Vagina (tissue), 2 donors: Measurements from ENCODE around the gene CKAP2L. TPM values are rescaled to one million over a fixed set of nuclear protein-coding genes. Genes with fewer than 3 reads are reported as not detected.

ENCODE experiments used
- DNase-seq, 2 donors: peaks; one replicate each; pipeline ENCODE4 v3.0.0-alpha.2; 2017; ENCODE audit errors: extremely low spot score in 2 of 2
- H3K27ac ChIP-seq: fragments of 200-600 bp; sonication (generic); one replicate; pipeline ENCODE4 v1.5.1; 2019
- H3K27me3 ChIP-seq: fragments of 200-600 bp; sonication (generic); one replicate; pipeline ENCODE4 v1.5.1; 2019
- H3K36me3 ChIP-seq, 2 donors: fragments of 200-600 bp; sonication (generic); one replicate each; pipeline ENCODE4 v1.5.1; 2017 to 2019
- H3K4me1 ChIP-seq: fragments of 200-600 bp; sonication (generic); one replicate; pipeline ENCODE4 v1.5.1; 2019
- H3K4me3 ChIP-seq, 2 donors: fragments of 200-600 bp; sonication (generic); 1 replicate in 1 of 2; 2 replicates in 1 of 2; pipeline ENCODE4 v1.5.1; 2016 to 2019
- H3K9me3 ChIP-seq: fragments of 200-600 bp; sonication (generic); one replicate; pipeline ENCODE4 v1.5.1; 2019
- CTCF ChIP-seq, 3 experiments: fragments of 450-650 bp in 2 of 3; fragments of 200-600 bp in 1 of 3; sonication (generic) in 1 of 3; IDR thresholded peaks; one replicate each; pipeline ENCODE4 v1.5.1; 2017 to 2019; ENCODE audit warnings: antibody characterized with exemption in 3 of 3, mild to moderate bottlenecking in 2 of 3, moderate library complexity in 2 of 3
- POLR2A ChIP-seq, 2 donors: fragments of 450-650 bp; IDR thresholded peaks; one replicate each; pipeline ENCODE4 v1.6.1; 2017; ENCODE audit warnings: antibody characterized with exemption in 2 of 2, mild to moderate bottlenecking in 2 of 2, moderate library complexity in 2 of 2
- POLR2AphosphoS5 ChIP-seq, 2 donors: sonication (generic); formaldehyde crosslinking; IDR thresholded peaks; one replicate each; pipeline ENCODE4 v1.9.0; 2017; ENCODE audit warnings: antibody characterized with exemption in 2 of 2, mild to moderate bottlenecking in 2 of 2, low read depth in 1 of 2; ENCODE audit not compliant: insufficient read depth in 1 of 2
- intact Hi-C: fragments of 100-400 bp; cut with DNase I; formaldehyde crosslinking; loops from one replicate; pipeline ENCODE4 v1.15.1; 2023
- total RNA-seq: library from RNA; depleted of rRNA; stranded (reverse); fragments of >200 nt; gene quantifications from one replicate; pipeline ENCODE4 v1.2.3, GENCODE V29; 2016

Gene CKAP2L
- total RNA-seq, 1 donor from 2014 or later, result 1.2 TPM

- no peaks in the 10 kb centered on the region for H3K27me3 ChIP-seq
- no peaks in the 10 kb centered on the region for H3K36me3 ChIP-seq
- TF ChIP-seq POLR2AphosphoS5 (IDR thresholded peaks at IDR 0.05; ENCODE audit: insufficient read depth in 1 of 2, low read depth in 1 of 2) (no peak), CTCF (IDR thresholded peaks at IDR 0.05) (no peak), POLR2A (IDR thresholded peaks at IDR 0.05) (no peak)
- H3K9me3 ChIP-seq, result no peaks in the 10 kb centered on the region
- DNase-seq, result no peak
- H3K4me1 ChIP-seq, result peaks cover 13% of the 10 kb centered on the region
- H3K27ac ChIP-seq, result no peak overlapping the region
- no peak overlapping the region for H3K4me3 ChIP-seq
- intact Hi-C loops, result no loop called here
Measured at GRCh38 chr2:112791693-112792230, 27.4 kb upstream of the CKAP2L start.

- TF ChIP-seq POLR2AphosphoS5 (IDR thresholded peaks at IDR 0.05; ENCODE audit: insufficient read depth in 1 of 2, low read depth in 1 of 2), result no peak
- TF ChIP-seq CTCF (IDR thresholded peaks at IDR 0.05), result no peak
- no peak for TF ChIP-seq POLR2A (IDR thresholded peaks at IDR 0.05)
Measured at GRCh38 chr2:112791019-112791418, 26.6 kb upstream of the CKAP2L start.

GRCh38 chr2:112790305-112790704 lies 25.9 kb upstream of the CKAP2L start:
- intact Hi-C loops, result no loop called here
- DNase-seq, result no peak
- H3K27ac ChIP-seq, result no peak overlapping the region
- H3K27me3 ChIP-seq, result no peaks in the 10 kb centered on the region
- no peak for TF ChIP-seq POLR2AphosphoS5 (IDR thresholded peaks at IDR 0.05; ENCODE audit: insufficient read depth in 1 of 2, low read depth in 1 of 2)
- TF ChIP-seq POLR2A (IDR thresholded peaks at IDR 0.05), result no peak
- no peak for TF ChIP-seq CTCF (IDR thresholded peaks at IDR 0.05)
- H3K4me3 ChIP-seq, result no peak overlapping the region
- peaks cover 10% of the 10 kb centered on the region for H3K4me1 ChIP-seq
- H3K36me3 ChIP-seq, result no peaks in the 10 kb centered on the region
- H3K9me3 ChIP-seq, result no peaks in the 10 kb centered on the region

More at GRCh38 chr2:112791019-112791418, 26.6 kb upstream of the CKAP2L start:
- Histone ChIP-seq H3K4me3 (no peak overlapping the region), H3K27me3 (no peaks in the 10 kb centered on the region), H3K36me3 (no peaks in the 10 kb centered on the region), H3K27ac (no peak overlapping the region), H3K9me3 (no peaks in the 10 kb centered on the region), H3K4me1 (peaks cover 13% of the 10 kb centered on the region)
- intact Hi-C loops, result no loop called here
- no peak for DNase-seq

GRCh38 chr2:112789186-112789585 lies 24.8 kb upstream of the CKAP2L start:
- Histone ChIP-seq H3K27ac (no peak overlapping the region), H3K36me3 (no peaks in the 10 kb centered on the region), H3K4me3 (no peak overlapping the region), H3K4me1 (no peaks in the 10 kb centered on the region), H3K27me3 (no peaks in the 10 kb centered on the region), H3K9me3 (no peaks in the 10 kb centered on the region)
- intact Hi-C loops, result no loop called here
- DNase-seq, result no peak
- TF ChIP-seq CTCF (IDR thresholded peaks at IDR 0.05) (no peak), POLR2AphosphoS5 (IDR thresholded peaks at IDR 0.05; ENCODE audit: insufficient read depth in 1 of 2, low read depth in 1 of 2) (no peak), POLR2A (IDR thresholded peaks at IDR 0.05) (no peak)

GRCh38 chr2:112788653-112789052 lies 24.2 kb upstream of the CKAP2L start:
- Histone ChIP-seq H3K4me3 (no peak overlapping the region), H3K4me1 (no peaks in the 10 kb centered on the region), H3K27ac (no peak overlapping the region), H3K9me3 (no peaks in the 10 kb centered on the region), H3K36me3 (no peaks in the 10 kb centered on the region), H3K27me3 (no peaks in the 10 kb centered on the region)
- DNase-seq, result no peak
- TF ChIP-seq POLR2AphosphoS5 (IDR thresholded peaks at IDR 0.05; ENCODE audit: insufficient read depth in 1 of 2, low read depth in 1 of 2) (no peak), CTCF (IDR thresholded peaks at IDR 0.05) (no peak), POLR2A (IDR thresholded peaks at IDR 0.05) (no peak)
- intact Hi-C loops, result no loop called here
